ENCODE data around the gene CMTM2.

- TF ChIP-seq, protein P1, sequence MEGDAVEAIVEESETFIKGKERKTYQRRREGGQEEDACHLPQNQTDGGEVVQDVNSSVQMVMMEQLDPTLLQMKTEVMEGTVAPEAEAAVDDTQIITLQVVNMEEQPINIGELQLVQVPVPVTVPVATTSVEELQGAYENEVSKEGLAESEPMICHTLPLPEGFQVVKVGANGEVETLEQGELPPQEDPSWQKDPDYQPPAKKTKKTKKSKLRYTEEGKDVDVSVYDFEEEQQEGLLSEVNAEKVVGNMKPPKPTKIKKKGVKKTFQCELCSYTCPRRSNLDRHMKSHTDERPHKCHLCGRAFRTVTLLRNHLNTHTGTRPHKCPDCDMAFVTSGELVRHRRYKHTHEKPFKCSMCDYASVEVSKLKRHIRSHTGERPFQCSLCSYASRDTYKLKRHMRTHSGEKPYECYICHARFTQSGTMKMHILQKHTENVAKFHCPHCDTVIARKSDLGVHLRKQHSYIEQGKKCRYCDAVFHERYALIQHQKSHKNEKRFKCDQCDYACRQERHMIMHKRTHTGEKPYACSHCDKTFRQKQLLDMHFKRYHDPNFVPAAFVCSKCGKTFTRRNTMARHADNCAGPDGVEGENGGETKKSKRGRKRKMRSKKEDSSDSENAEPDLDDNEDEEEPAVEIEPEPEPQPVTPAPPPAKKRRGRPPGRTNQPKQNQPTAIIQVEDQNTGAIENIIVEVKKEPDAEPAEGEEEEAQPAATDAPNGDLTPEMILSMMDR (conservative IDR thresholded peaks at IDR 0.05; ENCODE audit: low read length): no peak
- no peak for TF ChIP-seq EZH2phosphoT487 (IDR thresholded peaks at IDR 0.05; ENCODE audit: borderline replicate concordance)
These were observed 41.1 kb downstream of the CMTM2 start for GRCh38 chr16:66620429-66620795.

All from Loucy (cell line).